Muscle layer of colon (tissue), 2 donors: Measurements from ENCODE around the gene NEK10.

Source experiments
- H3K27ac ChIP-seq: one replicate; pipeline ENCODE4 v1.7.0; 2013; ENCODE audit warnings: low read depth, mild to moderate bottlenecking, low read length, moderate library complexity
- H3K27me3 ChIP-seq, 2 donors: one replicate each; pipeline ENCODE4 v1.7.0; 2013; ENCODE audit warnings: low read length in 2 of 2, mild to moderate bottlenecking in 2 of 2; ENCODE audit not compliant: insufficient read depth in 2 of 2, control insufficient read depth in 1 of 2
- H3K36me3 ChIP-seq: one replicate; pipeline ENCODE4 v1.7.0; 2013; ENCODE audit warnings: mild to moderate bottlenecking, low read length; ENCODE audit not compliant: insufficient read depth
- H3K4me1 ChIP-seq: one replicate; pipeline ENCODE4 v1.7.0; 2013; ENCODE audit warnings: mild to moderate bottlenecking, low read length; ENCODE audit not compliant: insufficient read depth
- H3K4me3 ChIP-seq, 2 donors: one replicate each; pipeline ENCODE4 v1.7.0; 2013; ENCODE audit warnings: low read length in 2 of 2, low read depth in 1 of 2, mild to moderate bottlenecking in 1 of 2, moderate library complexity in 1 of 2
- H3K9ac ChIP-seq: one replicate; pipeline ENCODE4 v1.7.0; 2013; ENCODE audit warnings: low read length
- H3K9me3 ChIP-seq: one replicate; pipeline ENCODE4 v1.7.0; 2013; ENCODE audit warnings: mild to moderate bottlenecking, low read length
- donor health status: abdominal sarcoma.
- donor health status: Adenocarcinoma of cecum.

NEK10 gene

DNA sequence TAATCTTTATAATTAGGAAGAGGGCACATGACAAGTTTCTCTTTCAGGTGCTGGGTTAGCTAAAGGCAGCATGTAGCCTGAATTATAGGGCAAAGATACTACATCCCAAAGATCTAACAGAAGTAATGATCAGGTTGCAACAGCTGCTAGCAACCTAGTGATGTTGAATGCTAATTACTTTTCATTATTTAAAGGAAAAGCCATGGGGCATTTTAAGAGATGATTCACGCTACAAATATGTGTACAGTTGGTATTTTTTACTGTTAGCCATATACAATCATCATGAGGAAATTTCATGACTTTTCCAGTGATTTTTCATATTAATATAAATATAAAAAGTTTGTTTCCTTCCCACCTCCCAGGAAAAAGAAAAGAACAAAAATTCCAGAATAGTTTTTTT lies 43.0 kb downstream of the NEK10 start:
- Histone ChIP-seq H3K27ac (no peak overlapping the region), H3K27me3 (no peaks in the 10 kb centered on the region), H3K36me3 (no peaks in the 10 kb centered on the region), H3K9me3 (no peaks in the 10 kb centered on the region), H3K4me1 (peaks cover 42% of the 10 kb centered on the region), H3K9ac (no peak overlapping the region), H3K4me3 (no peak overlapping the region)

DNA sequence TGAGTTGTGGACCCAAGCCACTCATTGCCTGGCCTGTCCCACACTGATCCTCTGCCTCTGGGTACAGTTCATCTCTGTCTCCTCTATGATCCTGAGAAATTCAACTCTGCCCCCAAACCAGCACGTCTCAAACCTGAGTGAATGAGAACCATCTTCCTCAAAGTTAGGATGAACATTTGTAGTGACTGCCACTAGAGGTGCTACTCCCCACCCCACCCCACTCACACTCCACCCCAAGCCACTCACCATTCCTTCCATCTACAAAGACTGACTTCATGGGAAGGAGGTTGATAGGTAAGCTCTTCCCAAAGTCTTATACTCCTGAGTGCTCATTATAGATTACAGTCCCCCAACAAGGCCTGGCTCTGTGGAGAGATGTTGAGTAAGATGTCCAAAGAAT lies 43.8 kb downstream of the NEK10 start:
- Histone ChIP-seq H3K27me3 (no peaks in the 10 kb centered on the region), H3K9me3 (no peaks in the 10 kb centered on the region), H3K9ac (no peak overlapping the region), H3K27ac (no peak overlapping the region), H3K4me3 (no peak overlapping the region), H3K36me3 (no peaks in the 10 kb centered on the region), H3K4me1 (peaks cover 50% of the 10 kb centered on the region)

DNA sequence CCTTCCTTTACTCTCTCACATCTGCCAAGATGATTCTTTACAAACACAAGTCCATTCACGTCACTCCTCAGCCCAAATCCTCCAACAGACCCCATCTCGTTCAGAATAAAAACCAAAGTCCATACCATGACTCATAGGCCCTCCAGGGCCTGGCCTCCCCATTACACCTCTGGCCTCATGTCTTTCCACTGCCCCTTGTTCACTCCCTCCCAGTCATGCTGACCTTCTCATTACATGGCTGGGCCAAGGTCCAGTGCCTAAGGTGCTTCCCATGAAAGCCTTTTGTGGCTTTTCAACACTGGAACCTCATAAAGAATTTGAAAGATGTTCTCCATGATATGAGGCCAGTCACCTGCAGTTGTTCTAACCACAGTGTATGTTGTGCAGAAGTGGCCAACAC lies 44.5 kb downstream of the NEK10 start:
- H3K27ac ChIP-seq, result no peak overlapping the region
- H3K27me3 ChIP-seq, result no peaks in the 10 kb centered on the region
- peaks cover 55% of the 10 kb centered on the region for H3K4me1 ChIP-seq
- no peaks in the 10 kb centered on the region for H3K9me3 ChIP-seq
- no peak overlapping the region for H3K9ac ChIP-seq
- no peaks in the 10 kb centered on the region for H3K36me3 ChIP-seq
- H3K4me3 ChIP-seq, result no peak overlapping the region

DNA sequence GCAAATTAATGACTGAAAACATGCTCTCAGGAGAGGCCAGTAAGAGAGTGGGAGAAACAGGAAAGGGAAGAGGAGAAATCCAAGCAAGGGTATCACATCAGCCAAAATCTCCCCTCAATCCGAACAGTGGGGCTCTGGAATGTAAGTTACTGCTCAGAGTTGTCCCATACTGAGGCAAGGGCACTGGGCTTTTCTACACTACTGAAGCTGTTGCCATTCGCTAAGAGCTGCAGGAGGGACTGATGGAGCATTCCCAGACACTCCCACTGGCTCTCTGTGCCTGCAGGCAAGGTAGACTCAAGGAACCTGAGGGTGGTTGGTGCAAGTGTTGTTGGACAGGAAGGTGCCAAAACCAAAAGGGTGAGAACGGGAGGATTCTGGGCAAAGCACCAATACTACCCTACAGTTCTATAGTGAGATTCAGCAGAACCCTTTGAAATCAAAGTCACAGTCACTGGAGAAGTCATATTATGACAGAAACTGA lies 46.1 kb downstream of the NEK10 start:
- Histone ChIP-seq H3K9ac (no peak overlapping the region), H3K9me3 (no peaks in the 10 kb centered on the region), H3K27ac (no peak overlapping the region), H3K36me3 (no peaks in the 10 kb centered on the region), H3K4me3 (no peak overlapping the region), H3K27me3 (no peaks in the 10 kb centered on the region), H3K4me1 (peaks cover 55% of the 10 kb centered on the region)

DNA sequence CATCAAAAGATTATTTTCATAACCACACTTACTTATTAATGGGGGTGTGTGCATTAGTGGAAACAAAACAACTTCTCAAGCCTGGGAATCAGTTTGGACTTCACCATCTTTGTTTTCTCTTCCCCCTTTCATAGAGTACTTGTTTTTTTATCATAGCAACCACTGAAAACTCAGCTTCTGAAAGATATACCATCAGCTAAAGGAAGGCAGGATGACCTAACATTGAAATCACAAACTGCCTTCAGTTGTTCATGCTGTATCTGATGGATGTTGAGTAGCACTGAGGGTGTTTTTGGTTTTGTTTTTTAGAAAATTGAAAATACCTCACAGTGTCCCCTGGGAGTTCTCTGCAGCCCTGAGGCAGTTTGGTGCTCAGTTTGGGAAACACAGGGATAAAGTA lies 46.5 kb downstream of the NEK10 start:
- Histone ChIP-seq H3K4me3 (no peak overlapping the region), H3K4me1 (peaks cover 53% of the 10 kb centered on the region), H3K9me3 (no peaks in the 10 kb centered on the region), H3K9ac (no peak overlapping the region), H3K36me3 (no peaks in the 10 kb centered on the region), H3K27me3 (no peaks in the 10 kb centered on the region), H3K27ac (no peak overlapping the region)

DNA sequence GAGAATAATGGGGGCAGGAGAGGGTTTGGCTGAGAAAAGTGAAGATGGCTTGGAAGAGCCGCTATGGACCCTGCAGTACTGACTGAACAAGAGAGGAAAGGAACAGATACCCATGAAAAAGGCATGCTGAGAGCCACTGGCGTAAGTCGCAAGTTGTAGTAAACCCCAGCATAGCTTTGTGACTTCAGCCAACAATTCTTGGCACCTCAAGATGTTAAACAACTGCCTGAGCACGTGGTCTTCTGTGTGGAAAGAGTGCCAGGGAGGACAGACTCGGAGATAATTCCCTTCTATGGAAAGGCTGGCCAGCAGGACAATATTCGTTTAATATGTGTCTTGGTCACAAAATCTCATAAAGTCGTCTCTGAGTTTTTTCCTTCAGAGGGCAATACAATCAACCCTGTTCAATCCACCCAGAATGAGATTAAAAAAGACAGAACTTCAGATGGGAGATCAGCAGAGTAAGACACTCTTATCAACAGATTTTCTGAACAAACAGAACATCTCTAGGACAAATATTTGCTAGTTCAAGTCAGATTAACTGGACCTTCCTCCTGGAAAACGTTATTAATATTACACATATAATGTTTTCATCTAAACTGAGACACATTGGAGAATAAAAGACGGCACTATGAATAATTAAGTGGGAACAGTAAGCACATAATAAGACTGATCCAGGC lies 49.2 kb downstream of the NEK10 start:
- Histone ChIP-seq H3K4me3 (no peak overlapping the region), H3K36me3 (no peaks in the 10 kb centered on the region), H3K9ac (no peak overlapping the region), H3K27ac (peak overlapping the region; percentile 82), H3K27me3 (no peaks in the 10 kb centered on the region), H3K4me1 (peaks cover 45% of the 10 kb centered on the region), H3K9me3 (no peaks in the 10 kb centered on the region)

DNA sequence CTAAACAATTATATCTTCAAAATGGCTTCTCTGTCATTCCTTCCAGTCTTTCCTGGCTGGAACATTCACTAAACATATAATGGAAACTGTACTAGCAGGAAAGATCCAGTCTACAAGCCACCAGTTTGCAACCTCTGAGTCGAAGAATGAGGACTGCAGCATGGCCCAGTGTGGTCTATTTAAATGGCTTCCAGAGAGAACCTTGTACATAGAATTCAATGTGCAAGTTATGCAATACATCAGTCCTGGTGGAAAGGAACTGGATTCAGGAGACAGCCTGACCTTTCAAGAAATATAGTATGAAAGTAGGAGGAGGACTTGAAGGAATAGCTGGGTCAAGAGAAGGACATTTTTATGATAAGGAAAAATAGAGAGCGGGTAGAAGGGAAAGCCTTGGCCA lies 49.9 kb downstream of the NEK10 start:
- Histone ChIP-seq H3K27me3 (no peaks in the 10 kb centered on the region), H3K9ac (no peak overlapping the region), H3K4me1 (peaks cover 45% of the 10 kb centered on the region), H3K4me3 (no peak overlapping the region), H3K36me3 (no peaks in the 10 kb centered on the region), H3K9me3 (no peaks in the 10 kb centered on the region), H3K27ac (peak overlapping the region; percentile 50)

DNA sequence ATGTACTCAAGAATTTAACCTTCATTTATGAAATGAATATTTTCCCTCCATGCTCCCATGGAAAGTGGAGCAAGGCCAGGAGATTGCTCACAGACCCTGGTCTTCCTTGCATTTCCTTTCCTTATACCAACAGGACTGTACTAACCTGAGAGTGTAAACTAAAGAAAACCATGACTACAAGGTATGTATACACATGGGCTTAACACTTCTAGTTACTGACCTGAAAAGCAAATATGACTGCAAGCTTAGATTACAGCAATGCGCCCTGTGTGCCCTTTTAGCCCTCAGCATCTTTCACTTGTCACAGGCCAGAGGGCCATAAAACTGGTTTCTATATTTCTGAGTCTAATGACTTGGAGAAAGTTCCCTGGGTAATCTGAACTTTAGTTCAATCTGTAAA lies 52.1 kb downstream of the NEK10 start:
- peak overlapping the region; percentile 59 for H3K27ac ChIP-seq

DNA sequence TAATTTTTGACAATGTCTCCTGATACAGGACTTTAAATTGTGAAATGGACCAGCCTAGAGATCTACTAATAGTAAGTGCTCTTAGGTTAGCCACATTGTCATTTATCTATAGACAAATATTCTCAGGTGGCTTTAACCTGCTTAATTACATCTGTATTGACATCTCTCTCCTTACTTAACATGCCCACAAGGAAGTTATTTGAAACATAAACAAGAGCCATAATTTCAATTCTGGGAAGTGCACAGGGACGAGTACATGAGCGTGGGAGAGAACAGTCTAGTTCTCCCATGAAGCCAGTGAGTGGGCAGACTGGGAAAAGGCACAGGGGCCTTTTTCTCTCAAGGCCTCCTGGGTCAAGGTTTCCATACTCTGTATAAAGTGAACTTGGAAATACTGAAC lies 54.2 kb downstream of the NEK10 start:
- H3K4me3 ChIP-seq, result no peak overlapping the region
- H3K36me3 ChIP-seq, result no peaks in the 10 kb centered on the region
- H3K4me1 ChIP-seq, result peaks cover 17% of the 10 kb centered on the region
- no peaks in the 10 kb centered on the region for H3K9me3 ChIP-seq
- H3K9ac ChIP-seq, result no peak overlapping the region
- H3K27ac ChIP-seq, result no peak overlapping the region
- no peaks in the 10 kb centered on the region for H3K27me3 ChIP-seq

More for the DNA sequence above, 52.1 kb downstream of the NEK10 start:
- Histone ChIP-seq H3K4me1 (peaks cover 31% of the 10 kb centered on the region), H3K9me3 (no peaks in the 10 kb centered on the region), H3K36me3 (no peaks in the 10 kb centered on the region), H3K4me3 (no peak overlapping the region), H3K9ac (no peak overlapping the region), H3K27me3 (no peaks in the 10 kb centered on the region)

DNA sequence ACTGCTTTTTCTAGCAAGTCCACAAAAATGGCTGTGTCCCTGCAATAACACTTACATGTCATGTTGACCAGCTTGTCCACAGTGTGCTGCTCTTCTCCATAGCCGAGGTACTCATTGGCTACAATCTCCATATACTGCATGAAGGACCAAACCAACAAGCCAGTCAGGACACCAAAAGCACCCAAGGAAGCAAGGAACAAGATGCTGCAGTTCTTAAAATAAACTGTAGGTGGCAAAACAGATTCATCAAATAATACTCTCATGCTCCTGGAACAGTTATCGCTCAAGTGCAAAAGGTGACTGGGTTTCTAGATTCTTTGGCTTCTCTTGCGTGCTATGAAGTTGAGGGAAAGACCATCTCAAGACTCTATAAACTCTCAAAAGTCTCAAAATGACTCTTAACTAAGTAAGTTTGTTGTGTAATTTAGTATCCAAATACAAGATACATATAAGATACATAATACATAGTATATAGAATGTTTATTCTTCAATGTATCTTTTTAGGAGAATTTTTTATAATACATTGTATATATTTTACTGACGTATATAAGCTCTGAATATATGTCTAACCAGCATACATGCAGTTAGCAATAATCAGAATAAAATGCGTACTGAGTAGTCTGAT lies 57.0 kb downstream of the NEK10 start:
- H3K27me3 ChIP-seq, result no peaks in the 10 kb centered on the region
- H3K9ac ChIP-seq, result no peak overlapping the region
- no peaks in the 10 kb centered on the region for H3K9me3 ChIP-seq
- no peaks in the 10 kb centered on the region for H3K36me3 ChIP-seq
- no peak overlapping the region for H3K4me3 ChIP-seq
- H3K4me1 ChIP-seq, result peaks cover 9% of the 10 kb centered on the region
- H3K27ac ChIP-seq, result no peak overlapping the region

DNA sequence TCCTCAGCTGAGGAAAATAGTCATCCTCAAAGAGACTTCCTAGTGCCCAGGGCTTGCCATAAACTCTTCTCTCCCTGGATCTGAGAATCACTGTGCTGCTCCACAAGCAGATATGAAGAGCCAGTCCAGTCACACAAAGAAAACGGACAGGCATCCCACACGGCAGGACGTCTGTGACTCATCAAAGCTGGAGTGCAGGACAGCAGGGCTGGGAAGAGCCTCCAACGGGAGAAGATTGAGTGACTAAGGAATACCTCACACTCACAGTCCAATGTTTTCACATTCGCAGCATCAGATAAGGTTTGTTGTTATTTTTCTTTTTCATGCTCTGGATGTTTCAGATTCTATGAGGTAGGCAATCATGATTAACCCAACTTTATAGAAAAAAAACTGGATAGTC lies 57.8 kb downstream of the NEK10 start:
- no peaks in the 10 kb centered on the region for H3K27me3 ChIP-seq
- peaks cover 4% of the 10 kb centered on the region for H3K4me1 ChIP-seq
- H3K36me3 ChIP-seq, result no peaks in the 10 kb centered on the region
- H3K9ac ChIP-seq, result no peak overlapping the region
- no peak overlapping the region for H3K4me3 ChIP-seq
- H3K27ac ChIP-seq, result no peak overlapping the region
- no peaks in the 10 kb centered on the region for H3K9me3 ChIP-seq

DNA sequence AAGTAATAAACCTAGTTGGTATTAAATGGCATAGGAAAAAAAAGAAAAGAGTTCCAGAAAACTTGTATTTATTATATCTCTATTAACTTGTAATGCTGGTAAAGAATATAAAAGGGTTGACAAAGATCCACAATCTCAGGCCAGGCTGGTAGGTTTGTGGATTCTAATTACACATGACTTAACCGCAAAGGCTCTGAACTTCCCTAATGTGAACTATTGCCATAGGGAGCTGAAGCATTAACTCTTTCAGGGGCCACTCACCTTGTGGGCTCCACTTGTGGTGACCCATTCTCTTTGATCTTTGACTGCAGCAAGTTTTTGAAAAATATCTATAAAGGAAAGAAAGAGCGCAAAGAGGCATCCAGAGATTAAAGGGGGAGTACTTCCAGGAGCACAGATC lies 58.5 kb downstream of the NEK10 start:
- Histone ChIP-seq H3K9me3 (no peaks in the 10 kb centered on the region), H3K27ac (no peak overlapping the region), H3K27me3 (no peaks in the 10 kb centered on the region), H3K9ac (no peak overlapping the region), H3K36me3 (no peaks in the 10 kb centered on the region), H3K4me3 (no peak overlapping the region), H3K4me1 (no peaks in the 10 kb centered on the region)
